Neural progenitor cell (in vitro differentiated cells): Measurements from ENCODE around the gene TRIM22.

ENCODE experiments used
- CTCF ChIP-seq: fragments of 200-600 bp; sonication (generic); IDR thresholded peaks from 2 replicates; pipeline ENCODE4 v1.5.1; 2017; ENCODE audit warnings: antibody characterized with exemption, mild to moderate bottlenecking
- EZH2 ChIP-seq: fragments of 200-600 bp; sonication (generic); IDR thresholded peaks from 2 replicates; pipeline ENCODE4 v1.6.1; 2017; ENCODE audit warnings: antibody characterized with exemption, mild to moderate bottlenecking, moderate library complexity
- EZH2phosphoT487 ChIP-seq: fragments of 200-600 bp; sonication (generic); IDR thresholded peaks from 2 replicates; pipeline ENCODE4 v1.6.1; 2017; ENCODE audit warnings: antibody characterized with exemption

- TF ChIP-seq EZH2 (no peak), CTCF (peak; percentile 42), EZH2phosphoT487 (no peak)
These were observed 22.9 kb downstream of the TRIM22 start for GRCh38 chr11:5712507-5712906.
